ENCODE measurements around the gene MMP1. TPM values are rescaled to one million over a fixed set of nuclear protein-coding genes. Genes with fewer than 3 reads are reported as not detected.
A peak's percentile ranks its signal among the peaks of the same experiment; 100 is the strongest.

The MMP1 gene
- total and polyA plus RNA-seq, 2 of the 13 experiments (the other 11 are each of a cell fraction or from before 2014, with no cell fraction given): 0.09 to 0.21 TPM

- intact Hi-C loops (cut with micrococcal nuclease; ENCODE audit: unreplicated experiment) (loop anchor here (1.0 to 5.0 kb wide), 2 partner anchors 110 to 384 kb away; no protein-coding TSS in a partner anchor), in situ Hi-C loops (cut with HindIII; ENCODE audit: extremely low pct_ligation_motif_present, low pct_unique_long_range_greater_than_20kb) (no loop called here)
- ChIA-PET POLR2A (no interaction called here), CTCF (ENCODE audit: low intra/inter-chr PET ratio, low total read pairs) (interaction anchor here (0.8 kb wide), 1 partner anchor 109 kb away, joined by 4 read pairs; no protein-coding TSS in a partner anchor)
- Histone ChIP-seq H3K9ac (ENCODE audit: insufficient read depth, low read depth, low read length) (peak overlapping the region; percentile 24; the same call in 1 of the 2 replicates), H3K27ac (ENCODE audit: extremely low read length, insufficient read depth, low read length) (no peak overlapping the region), H2AFZ (ENCODE audit: low read length) (peak overlapping the region; percentile 77), H3K79me2 (ENCODE audit: insufficient read depth, low read length) (no peaks in the 10 kb centered on the region), H3K4me2 (ENCODE audit: low read depth, low read length) (peak overlapping the region; percentile 84), H3K4me3 (replicated peaks in 1 of 3; ENCODE audit: insufficient read depth in 1 of 3, low read depth in 2 of 3, low read length in 3 of 3) (peak overlapping the region; percentile 35 to 49 (median 47)), H3K4me1 (ENCODE audit: insufficient read depth, low read length) (peaks cover 13% of the 10 kb centered on the region), H3K9me3 (ENCODE audit: low read length) (no peaks in the 10 kb centered on the region), H3K36me3 (replicated peaks in 1 of 2; ENCODE audit: control insufficient read depth in 1 of 2, insufficient read depth in 2 of 2, low read length in 2 of 2) (no peaks in the 10 kb centered on the region), H4K20me1 (ENCODE audit: insufficient read depth, low read length) (no peaks in the 10 kb centered on the region), H3K27me3 (ENCODE audit: control insufficient read depth in 1 of 2, insufficient read depth in 2 of 2, low read length in 2 of 2) (no peaks in the 10 kb centered on the region)
- ATAC-seq (peak; percentile 91), DNase-seq (ENCODE audit: low spot score) (peak; percentile 5), FAIRE-seq (no peak)
- BruUV-seq (replicated peaks): no TSS peak
- 46% methylated on average over 35 of the region's 38 CpGs for WGBS (ENCODE audit: low lambda C conversion rate)
- TF ChIP-seq GABPB1 (CRISPR knock-in tag; IDR thresholded peaks at IDR 0.05) (peak; percentile 25; the same call in 1 of the 2 replicates), ZNF687 (CRISPR knock-in tag; IDR thresholded peaks at IDR 0.05) (peak; percentile 49), ZNF83 (CRISPR knock-in tag; IDR thresholded peaks at IDR 0.05; ENCODE audit: borderline replicate concordance) (no peak), KDM2A (CRISPR knock-in tag; IDR thresholded peaks at IDR 0.05; ENCODE audit: borderline replicate concordance, low read depth) (peak; percentile 46; the same call in 1 of the 2 replicates), RAD21 (CRISPR knock-in tag; IDR thresholded peaks at IDR 0.05) (peak; percentile 36; the same call in 1 of the 2 replicates), PAF1 (CRISPR knock-in tag; IDR thresholded peaks at IDR 0.05) (no peak), CTCF (CRISPR knock-in tag; IDR thresholded peaks at IDR 0.05) (peak; percentile 80)
- TF ChIP-seq, protein P1, sequence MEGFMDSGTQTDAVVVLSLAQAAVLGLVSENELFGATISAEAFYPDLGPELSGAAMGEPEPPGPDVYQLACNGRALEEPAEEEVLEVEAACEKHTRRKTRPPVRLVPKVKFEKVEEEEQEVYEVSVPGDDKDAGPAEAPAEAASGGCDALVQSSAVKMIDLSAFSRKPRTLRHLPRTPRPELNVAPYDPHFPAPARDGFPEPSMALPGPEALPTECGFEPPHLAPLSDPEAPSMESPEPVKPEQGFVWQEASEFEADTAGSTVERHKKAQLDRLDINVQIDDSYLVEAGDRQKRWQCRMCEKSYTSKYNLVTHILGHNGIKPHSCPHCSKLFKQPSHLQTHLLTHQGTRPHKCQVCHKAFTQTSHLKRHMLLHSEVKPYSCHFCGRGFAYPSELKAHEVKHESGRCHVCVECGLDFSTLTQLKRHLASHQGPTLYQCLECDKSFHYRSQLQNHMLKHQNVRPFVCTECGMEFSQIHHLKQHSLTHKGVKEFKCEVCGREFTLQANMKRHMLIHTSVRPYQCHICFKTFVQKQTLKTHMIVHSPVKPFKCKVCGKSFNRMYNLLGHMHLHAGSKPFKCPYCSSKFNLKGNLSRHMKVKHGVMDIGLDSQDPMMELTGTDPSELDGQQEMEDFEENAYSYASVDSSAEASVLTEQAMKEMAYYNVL (CRISPR knock-in tag; IDR thresholded peaks at IDR 0.05; ENCODE audit: borderline replicate concordance): no peak
- TF ChIP-seq, protein P2, sequence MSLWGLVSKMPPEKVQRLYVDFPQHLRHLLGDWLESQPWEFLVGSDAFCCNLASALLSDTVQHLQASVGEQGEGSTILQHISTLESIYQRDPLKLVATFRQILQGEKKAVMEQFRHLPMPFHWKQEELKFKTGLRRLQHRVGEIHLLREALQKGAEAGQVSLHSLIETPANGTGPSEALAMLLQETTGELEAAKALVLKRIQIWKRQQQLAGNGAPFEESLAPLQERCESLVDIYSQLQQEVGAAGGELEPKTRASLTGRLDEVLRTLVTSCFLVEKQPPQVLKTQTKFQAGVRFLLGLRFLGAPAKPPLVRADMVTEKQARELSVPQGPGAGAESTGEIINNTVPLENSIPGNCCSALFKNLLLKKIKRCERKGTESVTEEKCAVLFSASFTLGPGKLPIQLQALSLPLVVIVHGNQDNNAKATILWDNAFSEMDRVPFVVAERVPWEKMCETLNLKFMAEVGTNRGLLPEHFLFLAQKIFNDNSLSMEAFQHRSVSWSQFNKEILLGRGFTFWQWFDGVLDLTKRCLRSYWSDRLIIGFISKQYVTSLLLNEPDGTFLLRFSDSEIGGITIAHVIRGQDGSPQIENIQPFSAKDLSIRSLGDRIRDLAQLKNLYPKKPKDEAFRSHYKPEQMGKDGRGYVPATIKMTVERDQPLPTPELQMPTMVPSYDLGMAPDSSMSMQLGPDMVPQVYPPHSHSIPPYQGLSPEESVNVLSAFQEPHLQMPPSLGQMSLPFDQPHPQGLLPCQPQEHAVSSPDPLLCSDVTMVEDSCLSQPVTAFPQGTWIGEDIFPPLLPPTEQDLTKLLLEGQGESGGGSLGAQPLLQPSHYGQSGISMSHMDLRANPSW (CRISPR knock-in tag; IDR thresholded peaks at IDR 0.05; ENCODE audit: borderline replicate concordance): no peak
- TF ChIP-seq, protein P3, sequence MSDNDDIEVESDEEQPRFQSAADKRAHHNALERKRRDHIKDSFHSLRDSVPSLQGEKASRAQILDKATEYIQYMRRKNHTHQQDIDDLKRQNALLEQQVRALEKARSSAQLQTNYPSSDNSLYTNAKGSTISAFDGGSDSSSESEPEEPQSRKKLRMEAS (IDR thresholded peaks at IDR 0.05): 0 out of 2 replicates have a peak, but pooled peaks have one; percentile 22
Measured at GRCh38 chr11:102831489-102832440, 33.8 kb upstream of the MMP1 start.

Measured in HepG2 (cell line).